SKM-1 treated with dmso at 0.1 percent for 144 hours (cell line): Measurements from ENCODE around the gene TNNI3K.

Source experiments
- DNase-seq: peaks from one replicate; lab custom pipeline; 2025; ENCODE audit not compliant: unreplicated experiment; lab: John Stamatoyannopoulos, UW

TNNI3K gene

GRCh38 chr1:74314438-74314837 is 79.3 kb downstream of the TNNI3K start:
- DNase-seq, result no peak

DNA sequence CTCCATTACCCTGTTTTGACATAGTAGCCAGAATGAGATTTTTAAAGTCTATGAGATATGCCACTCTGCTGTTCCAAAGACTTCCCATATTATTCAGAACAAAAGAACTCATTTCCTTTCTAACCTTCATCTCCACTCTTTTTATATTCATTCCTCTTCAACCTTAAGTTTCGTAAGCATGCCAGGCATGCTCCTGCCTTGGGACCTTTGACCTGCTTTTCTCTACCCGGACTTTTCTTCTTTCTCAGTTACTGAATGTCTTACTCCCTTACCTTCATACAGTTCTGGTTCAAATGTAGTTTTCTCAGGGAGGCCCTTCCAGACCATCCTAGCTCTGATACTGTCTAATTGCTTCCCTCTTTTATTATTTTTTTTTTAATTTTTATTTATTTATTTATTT is 81.1 kb downstream of the TNNI3K start:
- DNase-seq, result no peak

DNA sequence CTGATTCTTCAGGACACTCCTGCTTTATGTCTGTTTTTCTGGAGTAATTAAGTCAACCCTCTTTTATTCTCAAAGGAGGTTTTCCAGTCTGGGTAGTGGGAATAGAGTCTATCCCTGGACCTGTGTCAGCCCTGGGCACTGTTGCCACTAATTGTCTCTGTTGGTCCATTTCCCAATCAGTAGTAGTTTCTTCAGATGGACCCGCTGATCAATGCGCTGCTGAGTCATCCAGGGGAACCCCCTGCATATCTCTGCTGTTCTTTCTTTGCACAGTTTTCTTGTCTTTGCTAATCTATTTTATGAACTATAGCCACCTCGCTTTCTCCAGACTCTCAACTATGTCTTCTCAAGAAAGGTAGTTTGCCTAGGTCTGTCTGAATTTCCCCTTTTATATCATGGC is 82.5 kb downstream of the TNNI3K start:
- DNase-seq, result no peak

DNA sequence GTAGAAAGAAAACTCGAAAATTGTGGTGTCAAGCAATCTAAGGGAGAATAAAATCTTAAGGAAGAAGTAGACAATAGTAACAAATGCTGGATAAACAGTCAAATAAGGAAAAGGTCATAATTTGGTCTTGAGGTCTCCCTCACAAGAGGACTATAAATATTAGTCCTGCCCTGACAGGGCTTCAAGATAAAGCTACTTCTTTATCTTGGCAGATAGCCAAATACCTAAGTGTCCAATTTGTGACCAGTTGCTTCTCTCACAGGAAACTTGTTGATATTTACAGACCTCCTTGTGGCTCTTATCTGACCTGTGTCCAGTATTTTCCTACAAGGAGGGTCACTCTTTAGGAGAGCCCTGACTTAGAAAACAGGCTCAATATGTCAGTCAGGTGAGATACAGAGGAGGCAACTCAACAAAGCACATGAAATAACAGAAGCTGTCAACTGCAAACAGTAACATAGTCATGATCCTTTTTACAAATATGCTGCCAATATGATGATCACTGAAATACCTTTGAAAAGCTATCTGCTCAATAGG is 88.8 kb downstream of the TNNI3K start:
- no peak for DNase-seq

DNA sequence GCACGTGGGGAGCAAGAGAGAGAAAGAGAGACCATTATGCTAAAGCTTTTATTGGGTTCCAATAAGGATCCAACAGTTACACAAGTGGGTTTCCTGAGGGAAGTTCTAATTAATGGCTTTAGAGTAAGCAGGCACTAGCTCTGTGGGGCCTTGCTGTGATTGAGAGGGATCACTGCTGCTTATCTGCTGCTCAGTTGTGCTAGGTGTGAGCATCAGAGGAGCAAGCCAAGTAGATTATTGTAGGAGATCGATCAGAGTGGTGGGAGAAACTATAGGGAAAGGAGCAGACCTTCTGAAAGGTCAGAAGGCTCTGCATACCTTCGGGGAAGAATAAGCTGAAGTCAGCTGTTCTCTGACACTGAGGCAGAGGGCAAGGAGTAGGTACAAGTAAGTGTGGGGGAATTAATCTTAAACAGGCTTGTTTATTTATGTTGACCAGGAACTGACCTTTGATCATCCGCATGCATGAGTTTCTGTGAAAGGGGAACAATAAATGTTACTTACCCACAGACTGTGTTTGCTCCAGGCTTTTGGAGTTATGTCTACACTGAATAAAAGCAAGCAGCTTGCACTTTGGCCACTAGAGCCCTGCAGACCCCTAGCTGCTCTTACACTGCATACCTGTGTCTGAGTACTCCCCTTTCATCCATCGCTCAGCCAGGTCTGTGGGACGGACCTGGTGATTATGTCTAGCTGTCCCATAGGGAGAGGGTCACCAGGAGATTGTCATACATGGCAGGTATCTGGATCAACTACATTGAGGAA is 89.7 kb downstream of the TNNI3K start:
- DNase-seq, result no peak

DNA sequence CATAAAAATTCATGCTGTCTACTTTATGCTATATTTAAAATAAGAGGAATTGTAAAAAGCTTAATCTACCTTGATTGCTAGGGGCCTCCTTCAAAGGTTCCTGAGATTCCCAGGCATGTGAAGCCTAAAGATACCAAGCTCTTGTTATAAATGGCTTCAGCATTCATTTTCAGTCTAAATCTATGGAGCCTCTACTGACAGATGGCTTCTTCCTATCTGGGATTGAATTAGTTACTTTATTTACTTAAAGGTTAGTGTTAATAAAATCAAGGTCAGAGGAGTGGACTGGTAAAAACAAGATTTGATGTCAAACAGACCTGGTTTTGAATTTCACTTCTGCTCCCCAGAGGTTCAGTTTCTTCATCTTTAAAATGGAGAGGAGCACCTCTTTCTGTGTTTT is 93.7 kb downstream of the TNNI3K start:
- no peak for DNase-seq

- no peak for DNase-seq
Observed at GRCh38 chr1:74333244-74333643, 98.1 kb downstream of the TNNI3K start.

GRCh38 chr1:74334147-74334546 is 99.0 kb downstream of the TNNI3K start:
- no peak for DNase-seq

GRCh38 chr1:74340656-74341055 is 105.5 kb downstream of the TNNI3K start:
- DNase-seq, result no peak

DNA sequence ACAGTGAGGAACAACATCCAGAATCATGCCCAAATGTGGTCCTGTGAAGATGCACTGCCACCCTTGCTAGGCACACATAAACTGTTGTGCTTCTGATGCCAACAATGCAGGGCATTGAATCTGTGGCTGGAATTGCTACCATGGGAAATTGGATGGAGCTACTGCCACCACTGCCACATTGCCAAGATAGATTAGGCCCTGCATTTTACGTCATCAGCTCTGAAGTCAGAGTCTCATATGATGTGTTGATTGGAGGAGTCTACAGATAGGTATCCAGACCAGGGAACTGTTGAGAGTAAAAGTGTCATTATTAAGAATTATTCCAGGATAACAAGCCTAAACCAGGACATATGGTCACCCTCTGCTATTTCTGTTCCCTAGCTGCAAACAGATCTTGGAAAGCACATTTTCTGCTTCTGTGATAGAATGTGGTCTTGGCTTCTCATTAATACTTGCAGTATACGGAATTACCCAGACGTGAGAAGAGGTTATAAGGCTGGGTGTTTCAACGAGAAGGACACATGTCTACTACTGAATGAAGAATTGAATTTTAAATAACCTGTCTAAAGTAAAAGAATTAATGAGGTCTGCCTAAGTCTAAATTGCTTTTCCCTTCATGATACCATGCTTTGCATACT is 106.6 kb downstream of the TNNI3K start:
- no peak for DNase-seq

DNA sequence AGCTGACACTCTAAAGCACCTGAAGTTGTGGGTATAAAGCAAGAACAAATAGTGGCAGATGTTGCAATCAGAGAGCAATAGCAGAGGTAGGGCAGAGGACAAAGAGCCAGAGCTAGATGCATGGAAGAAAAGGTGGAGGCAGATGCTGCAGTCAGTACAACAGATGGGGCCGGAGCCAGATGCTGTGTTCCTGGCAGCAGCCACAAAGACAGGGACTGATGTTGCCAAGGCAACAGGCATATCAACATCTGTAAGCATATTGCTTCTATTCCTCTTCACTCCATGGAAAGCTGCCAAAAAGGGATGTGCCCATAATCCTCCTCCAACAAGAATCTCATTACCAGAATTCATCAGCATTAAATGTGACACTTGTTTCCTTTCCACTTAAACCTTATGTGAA is 108.0 kb downstream of the TNNI3K start:
- no peak for DNase-seq

DNA sequence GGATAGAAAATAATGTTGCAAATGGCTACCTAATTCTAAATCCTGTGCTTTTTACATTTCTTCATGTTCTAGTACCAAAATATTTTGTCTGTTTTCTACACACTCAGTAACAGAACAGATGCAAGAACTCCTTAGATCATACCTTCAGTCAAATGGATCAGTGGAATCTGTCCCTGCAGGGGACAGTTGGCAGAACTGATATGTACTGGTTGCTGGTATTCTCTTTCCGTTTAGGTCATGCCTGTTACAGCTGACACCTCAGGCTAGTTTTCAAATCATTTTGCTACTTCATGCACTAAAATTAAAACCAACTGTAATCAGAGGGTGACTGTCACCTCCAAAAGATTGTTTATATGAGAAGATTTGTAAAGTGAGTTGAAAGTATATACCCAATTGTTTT is 109.2 kb downstream of the TNNI3K start:
- no peak for DNase-seq

DNA sequence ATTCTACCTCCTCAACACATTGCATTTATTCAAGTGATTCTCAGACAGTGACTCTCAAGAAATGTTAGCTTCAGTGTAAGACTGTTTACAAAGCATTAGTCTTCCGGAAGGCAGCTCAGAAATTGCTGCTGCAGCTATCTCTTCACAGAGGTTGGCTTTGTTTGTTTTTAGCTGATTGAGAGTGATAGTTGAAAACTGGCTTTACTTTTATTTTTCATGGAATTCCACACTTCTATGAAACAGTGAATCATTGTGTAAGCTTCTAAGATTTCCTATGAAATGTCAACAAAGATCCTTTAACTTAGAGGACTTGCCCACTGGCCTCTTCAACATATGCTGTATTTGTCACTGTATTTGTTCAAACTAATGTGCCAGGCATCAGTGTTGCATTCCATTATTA is 121.3 kb downstream of the TNNI3K start:
- no peak for DNase-seq

GRCh38 chr1:74357150-74357549 is 122.0 kb downstream of the TNNI3K start:
- DNase-seq, result no peak

DNA sequence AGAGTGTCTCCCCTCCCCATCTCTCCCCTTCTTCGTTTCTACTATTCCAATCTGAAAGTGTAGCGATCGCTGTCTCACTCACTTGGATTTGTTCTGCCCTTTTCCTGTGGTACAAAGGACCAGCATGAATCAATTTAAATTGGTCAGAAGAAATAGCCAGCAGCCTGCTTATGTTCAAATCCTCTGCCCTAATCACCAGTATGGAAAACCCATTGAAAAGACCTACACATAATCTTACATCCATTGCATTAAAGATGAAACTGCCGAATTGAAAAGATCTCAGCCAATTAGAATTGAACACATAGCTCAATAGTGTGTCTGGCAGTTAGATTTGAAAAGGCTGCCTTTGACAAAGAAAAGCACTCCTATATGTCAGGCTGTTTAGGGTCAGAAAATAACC is 122.6 kb downstream of the TNNI3K start:
- DNase-seq, result no peak

DNA sequence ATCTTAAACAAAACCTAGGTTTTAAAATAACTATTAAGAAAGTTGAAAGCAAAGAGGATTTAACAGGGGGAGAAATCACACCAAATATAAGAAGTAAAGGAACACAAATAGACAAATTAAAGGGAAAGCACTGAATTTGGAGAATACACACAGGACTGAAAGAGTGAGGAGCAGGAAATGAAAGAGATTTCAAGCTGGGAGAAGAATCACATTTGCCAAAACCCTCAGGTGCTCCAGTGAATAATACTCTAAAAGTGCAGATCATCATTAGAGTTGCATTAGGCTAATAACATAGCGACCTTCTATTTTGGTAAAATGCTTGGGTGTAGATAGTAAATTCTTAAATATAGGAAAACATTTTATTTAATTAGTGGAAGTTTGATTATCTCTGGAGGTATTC is 127.5 kb downstream of the TNNI3K start:
- no peak for DNase-seq

DNA sequence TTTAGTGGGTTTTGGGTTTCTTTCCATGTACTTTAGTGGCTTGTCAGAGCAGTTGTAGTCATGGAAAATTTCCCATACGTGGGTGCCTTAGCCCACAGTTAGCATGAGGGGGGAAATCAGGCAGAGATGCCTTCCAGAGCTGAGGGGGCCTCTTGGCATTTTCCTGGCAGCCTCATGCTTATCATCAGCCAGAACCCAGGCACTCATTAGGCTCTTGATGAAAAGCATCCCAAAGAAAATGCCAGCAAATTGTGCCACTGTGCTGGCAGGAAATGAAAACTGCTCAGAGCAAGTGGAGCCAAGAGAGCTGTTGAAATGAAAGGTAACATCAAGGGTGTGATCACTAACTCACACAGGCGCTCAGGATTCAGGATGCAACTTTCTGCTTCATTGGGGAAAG is 128.0 kb downstream of the TNNI3K start:
- no peak for DNase-seq

GRCh38 chr1:74367175-74367813 is 132.1 kb downstream of the TNNI3K start:
- DNase-seq, result no peak

- DNase-seq, result no peak
Observed at GRCh38 chr1:74368335-74368734, 133.1 kb downstream of the TNNI3K start.

DNA sequence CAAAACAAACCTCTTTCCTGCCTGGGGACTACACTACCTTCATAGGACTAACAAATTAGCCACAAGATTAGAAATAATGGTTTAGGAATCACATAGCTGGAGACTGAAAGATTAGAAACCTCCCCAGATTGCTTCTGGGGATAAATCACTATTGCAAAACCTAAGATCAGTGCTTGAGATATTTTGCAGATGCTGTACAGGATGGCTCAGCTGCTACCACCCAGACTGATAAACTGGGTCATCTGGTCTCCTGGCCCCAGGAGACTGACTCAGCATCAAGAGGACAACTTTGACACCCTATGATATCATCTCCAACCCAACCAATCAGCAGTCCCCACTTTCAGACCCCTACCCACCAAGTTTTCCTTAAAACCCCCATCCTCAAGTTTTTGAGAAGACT is 140.2 kb downstream of the TNNI3K start:
- DNase-seq, result no peak

GRCh38 chr1:74380252-74380651 is 145.1 kb downstream of the TNNI3K start:
- no peak for DNase-seq

- no peak for DNase-seq
Observed at GRCh38 chr1:74388855-74389254, 153.7 kb downstream of the TNNI3K start.
